ENCODE results near the gene SLC22A7.
"Not testable (repeated sequence)": the region's sequence is repeated elsewhere in the genome, so short reads cannot be mapped to it uniquely, and the experiment has no call there.

Gene SLC22A7

DNA sequence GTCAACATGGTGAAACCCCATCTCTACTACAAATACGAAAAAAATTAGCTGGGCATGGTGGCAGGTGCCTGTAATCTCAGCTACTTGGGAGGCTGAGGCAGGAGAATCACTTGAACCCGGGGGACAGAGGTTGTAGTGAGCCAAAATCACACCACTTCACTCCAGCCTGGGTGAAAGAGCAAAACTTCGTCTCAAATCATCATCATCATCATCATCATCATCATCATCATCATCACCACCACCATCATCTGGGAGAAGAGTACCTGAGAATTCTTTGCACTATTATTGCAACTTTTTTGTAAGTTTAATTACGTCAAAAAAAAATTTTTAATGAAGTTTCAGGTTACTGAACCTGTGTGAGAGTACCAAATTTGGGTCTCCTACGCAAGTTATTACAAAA lies 53.9 kb downstream of the SLC22A7 start:
- H3K4me3 ChIP-seq (ENCODE audit: low read depth, low read length); CTCF ChIA-PET; POLR2A ChIA-PET; H3K9me3 ChIP-seq (ENCODE audit: control insufficient read depth, insufficient read depth, low read depth, low read length); H3K4me1 ChIP-seq (ENCODE audit: control insufficient read depth, insufficient read depth, low read length); H3K27ac ChIP-seq (ENCODE audit: extremely low read depth, low read depth, low read length): not testable (repeated sequence)
- peaks cover 69 to 88% of the 10 kb centered on the region in 2 experiments for H3K36me3 ChIP-seq (ENCODE audit: control insufficient read depth in 2 of 2, insufficient read depth in 1 of 2, low read length in 2 of 2)
- TF ChIP-seq, protein P1, sequence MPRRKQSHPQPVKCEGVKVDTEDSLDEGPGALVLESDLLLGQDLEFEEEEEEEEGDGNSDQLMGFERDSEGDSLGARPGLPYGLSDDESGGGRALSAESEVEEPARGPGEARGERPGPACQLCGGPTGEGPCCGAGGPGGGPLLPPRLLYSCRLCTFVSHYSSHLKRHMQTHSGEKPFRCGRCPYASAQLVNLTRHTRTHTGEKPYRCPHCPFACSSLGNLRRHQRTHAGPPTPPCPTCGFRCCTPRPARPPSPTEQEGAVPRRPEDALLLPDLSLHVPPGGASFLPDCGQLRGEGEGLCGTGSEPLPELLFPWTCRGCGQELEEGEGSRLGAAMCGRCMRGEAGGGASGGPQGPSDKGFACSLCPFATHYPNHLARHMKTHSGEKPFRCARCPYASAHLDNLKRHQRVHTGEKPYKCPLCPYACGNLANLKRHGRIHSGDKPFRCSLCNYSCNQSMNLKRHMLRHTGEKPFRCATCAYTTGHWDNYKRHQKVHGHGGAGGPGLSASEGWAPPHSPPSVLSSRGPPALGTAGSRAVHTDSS (tag by site-specific recombination; IDR thresholded peaks at IDR 0.05): peak; percentile 98

All from HEK293 (cell line).